Liver (tissue), 9 donors: ENCODE measurements around the gene ITPK1. TPM values are rescaled to one million over a fixed set of nuclear protein-coding genes. Genes with fewer than 3 reads are reported as not detected.

Experiments used
- DNase-seq: peaks from one replicate; pipeline ENCODE4 v3.0.0-alpha.2; 2017; ENCODE audit warnings: low spot score
- H3K27ac ChIP-seq, 2 donors: one replicate each; pipeline ENCODE4 v1.7.0; 2013; ENCODE audit warnings: inconsistent platforms in 2 of 2, low read length in 2 of 2, control low read depth in 1 of 2, low read depth in 1 of 2, mild to moderate bottlenecking in 1 of 2
- H3K27me3 ChIP-seq, 4 donors: one replicate each; pipeline versions ENCODE4 v1.6.1 to v1.7.0; 2013; ENCODE audit warnings: low read length in 3 of 4, inconsistent platforms in 1 of 4, mild to moderate bottlenecking in 1 of 4, moderate library complexity in 1 of 4; ENCODE audit not compliant: control insufficient read depth in 4 of 4, insufficient read depth in 4 of 4
- H3K36me3 ChIP-seq, 4 donors: one replicate each; pipeline versions ENCODE4 v1.6.1 to v1.7.0; 2013; ENCODE audit warnings: low read length in 3 of 4, mild to moderate bottlenecking in 3 of 4, low read depth in 1 of 4, moderate library complexity in 1 of 4; ENCODE audit not compliant: control insufficient read depth in 4 of 4, insufficient read depth in 3 of 4
- H3K4me1 ChIP-seq, 4 donors: one replicate each; pipeline versions ENCODE4 v1.6.1 to v1.7.0; 2013; ENCODE audit warnings: low read length in 3 of 4, mild to moderate bottlenecking in 3 of 4, moderate library complexity in 1 of 4; ENCODE audit not compliant: control insufficient read depth in 4 of 4, insufficient read depth in 4 of 4
- H3K4me3 ChIP-seq, 3 donors: one replicate each; pipeline versions ENCODE4 v1.6.1 to v1.7.0; 2013; ENCODE audit warnings: low read length in 3 of 3, control low read depth in 1 of 3, low read depth in 1 of 3, mild to moderate bottlenecking in 1 of 3
- H3K9ac ChIP-seq, 2 donors: one replicate each; pipeline ENCODE4 v1.7.0; 2013; ENCODE audit warnings: low read length in 2 of 2, mild to moderate bottlenecking in 2 of 2, moderate library complexity in 2 of 2, control low read depth in 1 of 2, low read depth in 1 of 2
- H3K9me3 ChIP-seq, 4 donors: one replicate each; pipeline versions ENCODE4 v1.6.1 to v1.7.0; 2013; ENCODE audit warnings: low read length in 3 of 4; ENCODE audit not compliant: control insufficient read depth in 4 of 4
- EGR1 ChIP-seq, 2 donors: IDR thresholded peaks; 2 replicates each; pipeline ENCODE4 v1.6.1; 2016 to 2018; ENCODE audit warnings: antibody characterized with exemption in 2 of 2, low read depth in 2 of 2
- FOXA1 ChIP-seq: IDR thresholded peaks from 2 replicates; pipeline ENCODE4 v1.6.1; 2016; ENCODE audit warnings: antibody characterized with exemption
- FOXA2 ChIP-seq: IDR thresholded peaks from 2 replicates; pipeline ENCODE4 v1.6.1; 2016; ENCODE audit warnings: antibody characterized with exemption
- GABPA ChIP-seq, 2 donors: IDR thresholded peaks in 1 of 2; conservative IDR thresholded peaks in 1 of 2; 2 replicates each; pipeline ENCODE4 v1.6.1; 2016; ENCODE audit warnings: antibody characterized with exemption in 2 of 2, mild to moderate bottlenecking in 1 of 2, moderate library complexity in 1 of 2
- HNF4A ChIP-seq, 2 donors: conservative IDR thresholded peaks; 2 replicates each; pipeline ENCODE4 v1.6.1; 2016; ENCODE audit warnings: antibody characterized with exemption in 2 of 2, mild to moderate bottlenecking in 2 of 2
- HNF4G ChIP-seq: IDR thresholded peaks from 2 replicates; pipeline ENCODE4 v1.6.1; 2016; ENCODE audit warnings: antibody characterized with exemption
- JUND ChIP-seq, 2 donors: IDR thresholded peaks; 2 replicates each; pipeline ENCODE4 v1.6.1; 2016; ENCODE audit warnings: antibody characterized with exemption in 2 of 2
- NR2F2 ChIP-seq: IDR thresholded peaks from 2 replicates; pipeline ENCODE4 v1.6.1; 2016; ENCODE audit warnings: antibody characterized with exemption
- RAD21 ChIP-seq, 2 donors: IDR thresholded peaks; 2 replicates each; pipeline ENCODE4 v1.6.1; 2016; ENCODE audit warnings: antibody characterized with exemption in 2 of 2, mild to moderate bottlenecking in 2 of 2
- RXRA ChIP-seq, 2 donors: IDR thresholded peaks; 2 replicates each; pipeline ENCODE4 v1.6.1; 2017 to 2018; ENCODE audit warnings: antibody characterized with exemption in 2 of 2, mild to moderate bottlenecking in 1 of 2
- SP1 ChIP-seq: IDR thresholded peaks from 2 replicates; pipeline ENCODE4 v1.6.1; 2018; ENCODE audit warnings: antibody characterized with exemption, mild to moderate bottlenecking
- TAF1 ChIP-seq: conservative IDR thresholded peaks from 2 replicates; pipeline ENCODE4 v1.6.1; 2016; ENCODE audit warnings: antibody characterized with exemption, mild to moderate bottlenecking
- YY1 ChIP-seq: IDR thresholded peaks from 2 replicates; pipeline ENCODE4 v1.6.1; 2016; ENCODE audit warnings: antibody characterized with exemption, mild to moderate bottlenecking
- whole genome bisulfite sequencing: extraction: QIAGEN DNeasy Blood & Tissue Kit; methylation state at CpG from one replicate; pipeline ENCODE4 v1.1.7; 2013; 5-methylcytosine and 5-hydroxymethylcytosine counted together
- polyA plus RNA-seq, 2 donors: library from polyadenylated mRNA; stranded (reverse) in 1 of 2; unstranded in 1 of 2; fragments of 200-250 nt in 1 of 2; fragments of >200 nt in 1 of 2; fragmentation: Nextera tagmentation in 1 of 2; extraction: Ambion mirVana in 1 of 2; gene quantifications; one replicate each; pipeline versions ENCODE4 v1.2.1 to v1.2.3, GENCODE V29; 2013 to 2015
- total RNA-seq, 2 donors: library from RNA; depleted of rRNA; stranded (reverse); fragments of >200 nt; gene quantifications; one replicate each; pipeline ENCODE4 v1.2.3, GENCODE V29; 2014
- TF ChIP-seq, protein P1 (sequence below): fragments of 150-350 bp; IDR thresholded peaks from 2 replicates; pipeline ENCODE4 v1.5.1; 2017; ENCODE audit warnings: improper control_type of control experiment, low read depth, low read length; ENCODE audit not compliant: missing input control
- TF ChIP-seq, protein P2 (sequence below): IDR thresholded peaks from 2 replicates; pipeline ENCODE4 v1.6.1; 2016; ENCODE audit warnings: antibody characterized with exemption
- TF ChIP-seq, protein P3 (sequence below): IDR thresholded peaks from 2 replicates; pipeline ENCODE4 v1.6.1; 2016; ENCODE audit warnings: antibody characterized with exemption
- TF ChIP-seq, protein P4 (sequence below): IDR thresholded peaks from 2 replicates; pipeline ENCODE4 v1.6.1; 2016; ENCODE audit warnings: antibody characterized with exemption, mild to moderate bottlenecking
- TF ChIP-seq, protein P5 (sequence below): IDR thresholded peaks from 2 replicates; pipeline ENCODE4 v1.6.1; 2016; ENCODE audit warnings: antibody characterized with exemption
- donor health status: healthy.
- donor health status: healthy.
- donor health status: healthy.
- donor health status: healthy.
- donor health status: healthy.

Gene ITPK1
- total and polyA plus RNA-seq, 4 donors = 9.0 to 41.2 (median 20.4) TPM

DNA sequence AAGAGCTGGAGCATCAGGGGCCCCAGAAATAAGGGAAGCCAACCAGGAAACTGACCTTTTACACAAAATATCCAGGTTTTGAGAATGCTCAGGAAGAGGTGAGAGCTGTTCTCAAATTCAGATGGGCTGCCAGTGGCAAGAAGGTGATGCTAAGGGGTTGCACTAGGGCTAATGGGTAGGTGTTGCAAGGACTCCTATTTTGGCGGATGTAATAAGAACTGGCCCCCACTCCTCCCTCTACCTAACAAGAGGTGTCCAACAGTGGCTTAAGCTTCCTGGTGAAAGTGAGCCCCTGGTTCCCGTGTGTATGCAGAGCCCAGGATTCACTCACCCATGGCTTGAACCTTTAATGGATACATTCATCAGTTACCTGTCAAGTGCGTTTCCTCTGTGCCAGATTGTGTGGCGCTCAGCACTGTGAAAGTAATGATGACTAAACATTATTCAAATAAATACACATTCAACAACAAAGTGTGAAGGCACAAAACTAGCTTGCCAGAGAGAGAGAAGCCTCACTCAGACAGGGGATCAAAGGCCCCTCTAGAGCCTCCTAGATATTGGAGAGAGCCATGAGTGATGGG, 193.5 kb downstream of the ITPK1 start:
- no peak overlapping the region for H3K4me3 ChIP-seq
- no peak overlapping the region for H3K9ac ChIP-seq
- 69% methylated on average over 4 of the region's 4 CpGs for WGBS
- TF ChIP-seq GABPA (IDR thresholded peaks at IDR 0.05 in 1 of 2, conservative IDR thresholded peaks at IDR 0.05 in 1 of 2) (no peak), SP1 (no peak)
- TF ChIP-seq, protein P1, sequence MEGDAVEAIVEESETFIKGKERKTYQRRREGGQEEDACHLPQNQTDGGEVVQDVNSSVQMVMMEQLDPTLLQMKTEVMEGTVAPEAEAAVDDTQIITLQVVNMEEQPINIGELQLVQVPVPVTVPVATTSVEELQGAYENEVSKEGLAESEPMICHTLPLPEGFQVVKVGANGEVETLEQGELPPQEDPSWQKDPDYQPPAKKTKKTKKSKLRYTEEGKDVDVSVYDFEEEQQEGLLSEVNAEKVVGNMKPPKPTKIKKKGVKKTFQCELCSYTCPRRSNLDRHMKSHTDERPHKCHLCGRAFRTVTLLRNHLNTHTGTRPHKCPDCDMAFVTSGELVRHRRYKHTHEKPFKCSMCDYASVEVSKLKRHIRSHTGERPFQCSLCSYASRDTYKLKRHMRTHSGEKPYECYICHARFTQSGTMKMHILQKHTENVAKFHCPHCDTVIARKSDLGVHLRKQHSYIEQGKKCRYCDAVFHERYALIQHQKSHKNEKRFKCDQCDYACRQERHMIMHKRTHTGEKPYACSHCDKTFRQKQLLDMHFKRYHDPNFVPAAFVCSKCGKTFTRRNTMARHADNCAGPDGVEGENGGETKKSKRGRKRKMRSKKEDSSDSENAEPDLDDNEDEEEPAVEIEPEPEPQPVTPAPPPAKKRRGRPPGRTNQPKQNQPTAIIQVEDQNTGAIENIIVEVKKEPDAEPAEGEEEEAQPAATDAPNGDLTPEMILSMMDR = no peak
- H3K4me1 ChIP-seq = peaks cover 0 to 4% (median 0%) of the 10 kb centered on the region in 4 donors
- H3K9me3 ChIP-seq = no peaks in the 10 kb centered on the region
- H3K27me3 ChIP-seq = peaks cover 0 to 11% (median under 1%) of the 10 kb centered on the region in 4 donors
- H3K27ac ChIP-seq = no peak overlapping the region
- no peak for DNase-seq
- no peaks in the 10 kb centered on the region for H3K36me3 ChIP-seq

DNA sequence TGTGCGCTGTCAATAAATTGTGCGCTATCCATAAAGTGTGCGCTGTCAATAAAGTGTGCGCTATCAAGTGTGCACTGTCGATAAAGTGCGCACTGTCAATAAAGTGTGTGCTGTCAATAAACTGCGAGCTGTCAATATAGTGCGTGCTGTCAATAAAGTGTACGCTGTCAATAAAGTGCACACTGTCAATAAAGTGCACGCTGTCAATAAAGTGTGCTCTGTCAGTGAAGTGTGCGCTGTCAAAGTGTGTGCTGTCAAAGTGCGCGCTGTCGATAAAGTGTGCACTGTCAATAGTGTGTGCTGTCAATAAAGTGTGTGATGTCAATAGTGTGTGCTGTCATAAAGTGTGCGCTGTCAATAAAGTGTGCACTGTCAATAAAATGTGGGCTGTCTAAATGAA, 195.7 kb downstream of the ITPK1 start:
- H3K4me3 ChIP-seq = no peak overlapping the region
- WGBS = 94% methylated on average over 15 of the region's 15 CpGs
- no peaks in the 10 kb centered on the region for H3K9me3 ChIP-seq
- H3K36me3 ChIP-seq = no peaks in the 10 kb centered on the region
- TF ChIP-seq SP1 = no peak
- TF ChIP-seq GABPA (IDR thresholded peaks at IDR 0.05 in 1 of 2, conservative IDR thresholded peaks at IDR 0.05 in 1 of 2) = no peak
- TF ChIP-seq, protein P2, sequence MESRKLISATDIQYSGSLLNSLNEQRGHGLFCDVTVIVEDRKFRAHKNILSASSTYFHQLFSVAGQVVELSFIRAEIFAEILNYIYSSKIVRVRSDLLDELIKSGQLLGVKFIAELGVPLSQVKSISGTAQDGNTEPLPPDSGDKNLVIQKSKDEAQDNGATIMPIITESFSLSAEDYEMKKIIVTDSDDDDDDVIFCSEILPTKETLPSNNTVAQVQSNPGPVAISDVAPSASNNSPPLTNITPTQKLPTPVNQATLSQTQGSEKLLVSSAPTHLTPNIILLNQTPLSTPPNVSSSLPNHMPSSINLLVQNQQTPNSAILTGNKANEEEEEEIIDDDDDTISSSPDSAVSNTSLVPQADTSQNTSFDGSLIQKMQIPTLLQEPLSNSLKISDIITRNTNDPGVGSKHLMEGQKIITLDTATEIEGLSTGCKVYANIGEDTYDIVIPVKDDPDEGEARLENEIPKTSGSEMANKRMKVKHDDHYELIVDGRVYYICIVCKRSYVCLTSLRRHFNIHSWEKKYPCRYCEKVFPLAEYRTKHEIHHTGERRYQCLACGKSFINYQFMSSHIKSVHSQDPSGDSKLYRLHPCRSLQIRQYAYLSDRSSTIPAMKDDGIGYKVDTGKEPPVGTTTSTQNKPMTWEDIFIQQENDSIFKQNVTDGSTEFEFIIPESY = no peak
- TF ChIP-seq, protein P3, sequence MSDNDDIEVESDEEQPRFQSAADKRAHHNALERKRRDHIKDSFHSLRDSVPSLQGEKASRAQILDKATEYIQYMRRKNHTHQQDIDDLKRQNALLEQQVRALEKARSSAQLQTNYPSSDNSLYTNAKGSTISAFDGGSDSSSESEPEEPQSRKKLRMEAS = no peak
- TF ChIP-seq RAD21 (IDR thresholded peaks at IDR 0.05) = no peak
- no peak for TF ChIP-seq TAF1
- TF ChIP-seq, protein P4, sequence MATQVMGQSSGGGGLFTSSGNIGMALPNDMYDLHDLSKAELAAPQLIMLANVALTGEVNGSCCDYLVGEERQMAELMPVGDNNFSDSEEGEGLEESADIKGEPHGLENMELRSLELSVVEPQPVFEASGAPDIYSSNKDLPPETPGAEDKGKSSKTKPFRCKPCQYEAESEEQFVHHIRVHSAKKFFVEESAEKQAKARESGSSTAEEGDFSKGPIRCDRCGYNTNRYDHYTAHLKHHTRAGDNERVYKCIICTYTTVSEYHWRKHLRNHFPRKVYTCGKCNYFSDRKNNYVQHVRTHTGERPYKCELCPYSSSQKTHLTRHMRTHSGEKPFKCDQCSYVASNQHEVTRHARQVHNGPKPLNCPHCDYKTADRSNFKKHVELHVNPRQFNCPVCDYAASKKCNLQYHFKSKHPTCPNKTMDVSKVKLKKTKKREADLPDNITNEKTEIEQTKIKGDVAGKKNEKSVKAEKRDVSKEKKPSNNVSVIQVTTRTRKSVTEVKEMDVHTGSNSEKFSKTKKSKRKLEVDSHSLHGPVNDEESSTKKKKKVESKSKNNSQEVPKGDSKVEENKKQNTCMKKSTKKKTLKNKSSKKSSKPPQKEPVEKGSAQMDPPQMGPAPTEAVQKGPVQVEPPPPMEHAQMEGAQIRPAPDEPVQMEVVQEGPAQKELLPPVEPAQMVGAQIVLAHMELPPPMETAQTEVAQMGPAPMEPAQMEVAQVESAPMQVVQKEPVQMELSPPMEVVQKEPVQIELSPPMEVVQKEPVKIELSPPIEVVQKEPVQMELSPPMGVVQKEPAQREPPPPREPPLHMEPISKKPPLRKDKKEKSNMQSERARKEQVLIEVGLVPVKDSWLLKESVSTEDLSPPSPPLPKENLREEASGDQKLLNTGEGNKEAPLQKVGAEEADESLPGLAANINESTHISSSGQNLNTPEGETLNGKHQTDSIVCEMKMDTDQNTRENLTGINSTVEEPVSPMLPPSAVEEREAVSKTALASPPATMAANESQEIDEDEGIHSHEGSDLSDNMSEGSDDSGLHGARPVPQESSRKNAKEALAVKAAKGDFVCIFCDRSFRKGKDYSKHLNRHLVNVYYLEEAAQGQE = no peak
- no peak for TF ChIP-seq FOXA2
- TF ChIP-seq, protein P5, sequence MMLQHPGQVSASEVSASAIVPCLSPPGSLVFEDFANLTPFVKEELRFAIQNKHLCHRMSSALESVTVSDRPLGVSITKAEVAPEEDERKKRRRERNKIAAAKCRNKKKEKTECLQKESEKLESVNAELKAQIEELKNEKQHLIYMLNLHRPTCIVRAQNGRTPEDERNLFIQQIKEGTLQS = no peak
- no peak for TF ChIP-seq NR2F2
- TF ChIP-seq HNF4G = no peak
- TF ChIP-seq JUND (IDR thresholded peaks at IDR 0.05) = no peak
- TF ChIP-seq FOXA1 = no peak
- no peak for TF ChIP-seq YY1
- TF ChIP-seq RXRA (IDR thresholded peaks at IDR 0.05) = no peak
- no peak for TF ChIP-seq HNF4A (conservative IDR thresholded peaks at IDR 0.05)
- TF ChIP-seq EGR1 (IDR thresholded peaks at IDR 0.05; ENCODE audit: low read depth in 2 of 2) = no peak
- TF ChIP-seq, protein P1 = no peak
- peaks cover 0 to 4% (median 0%) of the 10 kb centered on the region in 4 donors for H3K4me1 ChIP-seq
- no peak overlapping the region for H3K27ac ChIP-seq
- no peak for DNase-seq
- no peak overlapping the region for H3K9ac ChIP-seq
- peaks cover 0 to 11% (median 0%) of the 10 kb centered on the region in 4 donors for H3K27me3 ChIP-seq
